Activated naive CD8-positive, alpha-beta T cell (primary cell): ENCODE results near the gene TMEM204.
"Not testable (repeated sequence)": the region's sequence is repeated elsewhere in the genome, so short reads cannot be mapped to it uniquely, and the experiment has no call there.

ENCODE experiments used
- H3K27ac Mint-ChIP-seq: one replicate; pipeline ENCODE4 v1.8.0; 2021; ENCODE audit warnings: mixed read lengths
- H3K27me3 Mint-ChIP-seq: one replicate; pipeline ENCODE4 v1.8.0; 2021; ENCODE audit warnings: mixed read lengths
- H3K36me3 Mint-ChIP-seq: one replicate; pipeline ENCODE4 v1.8.0; 2021; ENCODE audit warnings: mixed read lengths
- H3K4me1 Mint-ChIP-seq: one replicate; pipeline ENCODE4 v1.8.0; 2021; ENCODE audit warnings: low read depth, mixed read lengths
- H3K4me3 Mint-ChIP-seq: one replicate; pipeline ENCODE4 v1.8.0; 2021; ENCODE audit warnings: mild to moderate bottlenecking, mixed read lengths
- H3K9me3 Mint-ChIP-seq: one replicate; pipeline ENCODE4 v1.8.0; 2021; ENCODE audit warnings: low read depth, mixed read lengths

The TMEM204 gene

GRCh38 chr16:1590930-1591705 lies 57.7 kb downstream of the TMEM204 start:
- no peaks in the 10 kb centered on the region for H3K4me1 Mint-ChIP-seq
- H3K4me3 Mint-ChIP-seq = no peak overlapping the region
- no peaks in the 10 kb centered on the region for H3K36me3 Mint-ChIP-seq
- no peak overlapping the region for H3K27ac Mint-ChIP-seq
- no peaks in the 10 kb centered on the region for H3K9me3 Mint-ChIP-seq
- no peaks in the 10 kb centered on the region for H3K27me3 Mint-ChIP-seq

- Mint-ChIP-seq H3K36me3 (no peaks in the 10 kb centered on the region), H3K27me3 (no peaks in the 10 kb centered on the region), H3K4me3 (no peak overlapping the region), H3K9me3 (no peaks in the 10 kb centered on the region), H3K4me1 (no peaks in the 10 kb centered on the region), H3K27ac (no peak overlapping the region)
These were observed 59.0 kb downstream of the TMEM204 start for GRCh38 chr16:1592446-1592845.

GRCh38 chr16:1595511-1595910 lies 62.0 kb downstream of the TMEM204 start:
- not testable (repeated sequence) for H3K27ac Mint-ChIP-seq, H3K27me3 Mint-ChIP-seq, H3K36me3 Mint-ChIP-seq, H3K4me3 Mint-ChIP-seq, H3K9me3 Mint-ChIP-seq, H3K4me1 Mint-ChIP-seq

GRCh38 chr16:1596516-1596915 lies 63.0 kb downstream of the TMEM204 start:
- Mint-ChIP-seq H3K27ac (no peak overlapping the region), H3K36me3 (peaks cover 4% of the 10 kb centered on the region), H3K9me3 (no peaks in the 10 kb centered on the region), H3K4me1 (no peaks in the 10 kb centered on the region), H3K27me3 (no peaks in the 10 kb centered on the region), H3K4me3 (no peak overlapping the region)

GRCh38 chr16:1597154-1597553 lies 63.7 kb downstream of the TMEM204 start:
- Mint-ChIP-seq H3K27ac (no peak overlapping the region), H3K9me3 (no peaks in the 10 kb centered on the region), H3K27me3 (no peaks in the 10 kb centered on the region)

GRCh38 chr16:1601031-1601430 lies 67.6 kb downstream of the TMEM204 start:
- Mint-ChIP-seq H3K27me3 (no peaks in the 10 kb centered on the region), H3K9me3 (no peaks in the 10 kb centered on the region), H3K27ac (no peak overlapping the region), H3K4me3 (no peak overlapping the region), H3K36me3 (peaks cover 4% of the 10 kb centered on the region), H3K4me1 (no peaks in the 10 kb centered on the region)

More at GRCh38 chr16:1597154-1597553, 63.7 kb downstream of the TMEM204 start:
- H3K36me3 Mint-ChIP-seq = peaks cover 4% of the 10 kb centered on the region
- H3K4me1 Mint-ChIP-seq = no peaks in the 10 kb centered on the region
- H3K4me3 Mint-ChIP-seq = no peak overlapping the region

GRCh38 chr16:1601489-1601888 lies 68.0 kb downstream of the TMEM204 start:
- no peaks in the 10 kb centered on the region for H3K9me3 Mint-ChIP-seq
- H3K27ac Mint-ChIP-seq = no peak overlapping the region
- peaks cover 4% of the 10 kb centered on the region for H3K36me3 Mint-ChIP-seq
- H3K4me3 Mint-ChIP-seq = no peak overlapping the region
- H3K4me1 Mint-ChIP-seq = no peaks in the 10 kb centered on the region
- no peaks in the 10 kb centered on the region for H3K27me3 Mint-ChIP-seq

GRCh38 chr16:1602285-1602684 lies 68.8 kb downstream of the TMEM204 start:
- Mint-ChIP-seq H3K4me3 (no peak overlapping the region), H3K36me3 (peaks cover 4% of the 10 kb centered on the region), H3K27me3 (no peaks in the 10 kb centered on the region), H3K27ac (no peak overlapping the region), H3K4me1 (no peaks in the 10 kb centered on the region), H3K9me3 (no peaks in the 10 kb centered on the region)
